Posterior cingulate gyrus (tissue), 11 donors: ENCODE results near the gene WDR45B.
A peak's percentile ranks its signal among the peaks of the same experiment; 100 is the strongest.

ENCODE experiments used
- DNase-seq, 10 donors: peaks; one replicate each; pipeline versions ENCODE4 v3.0.0 to v3.0.0-alpha.2; 2020 to 2021; ENCODE audit warnings: mixed read lengths in 3 of 10
- intact Hi-C: fragments of 100-400 bp; cut with DNase I; formaldehyde crosslinking; loops from one replicate; pipeline ENCODE4 v1.15.1; 2023

WDR45B gene

DNA sequence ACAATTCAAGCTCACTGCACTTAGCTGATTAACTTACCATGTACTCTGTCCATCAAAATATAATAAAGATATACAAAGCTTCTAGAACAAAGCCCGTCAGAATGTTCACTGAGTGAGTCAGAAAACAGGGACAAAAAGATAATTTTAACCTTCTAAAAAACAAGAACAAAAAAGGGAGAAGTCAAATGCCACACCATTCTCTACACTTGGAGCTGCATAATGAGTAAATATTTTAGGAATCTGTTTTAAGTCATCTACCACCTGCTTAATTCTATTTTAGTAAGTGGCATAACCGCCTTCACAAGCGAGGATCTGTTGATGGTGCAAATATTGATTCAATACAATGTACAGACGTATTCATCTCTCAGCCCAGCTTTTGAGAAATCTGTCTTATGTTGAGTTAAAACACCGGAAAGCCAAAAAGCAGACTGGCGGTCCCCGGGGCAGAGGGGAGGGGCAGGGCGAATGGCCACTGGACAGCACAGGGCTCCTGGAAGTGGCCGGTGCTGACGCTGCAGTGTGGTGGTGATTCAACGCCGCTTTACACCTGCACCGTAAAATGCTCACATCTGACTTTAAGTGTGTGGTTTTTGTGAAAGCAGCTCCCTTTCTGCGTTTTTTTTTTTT, 30.1 kb upstream of the WDR45B start:
- intact Hi-C loops, result no loop called here
- DNase-seq, result peak in 3 of 10 donors; percentile 79 to 87 (median 83)

DNA sequence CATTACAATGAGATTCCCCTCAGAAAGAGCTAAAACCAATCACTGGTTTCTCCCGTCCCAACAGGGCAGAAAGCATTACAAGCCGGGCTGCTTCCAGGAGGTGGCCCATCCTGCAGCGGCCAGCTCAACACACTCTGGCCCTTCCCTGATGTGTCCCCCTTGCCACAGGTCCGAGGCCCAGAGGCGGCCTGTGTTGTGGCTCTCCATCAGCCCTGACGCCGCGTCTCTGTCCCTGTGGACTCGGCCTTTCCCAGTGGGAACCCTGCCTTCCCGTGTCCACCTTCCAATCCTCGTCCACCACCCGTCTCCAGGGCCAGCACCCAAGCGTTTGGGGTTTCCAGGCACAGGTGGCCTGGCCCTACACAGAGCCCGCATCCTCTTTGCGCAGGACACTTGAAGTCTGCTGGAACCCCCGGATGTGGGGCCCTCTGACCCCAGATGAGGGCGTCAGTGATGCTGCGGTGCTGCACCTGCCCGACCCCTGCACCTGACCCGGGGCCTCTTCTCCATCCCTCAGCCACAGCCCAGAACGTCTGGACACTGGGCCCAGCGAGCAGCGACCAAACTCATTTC, 29.2 kb upstream of the WDR45B start:
- DNase-seq, result peak in 3 of 10 donors; percentile 46 to 81 (median 70)
- intact Hi-C loops, result no loop called here

DNA sequence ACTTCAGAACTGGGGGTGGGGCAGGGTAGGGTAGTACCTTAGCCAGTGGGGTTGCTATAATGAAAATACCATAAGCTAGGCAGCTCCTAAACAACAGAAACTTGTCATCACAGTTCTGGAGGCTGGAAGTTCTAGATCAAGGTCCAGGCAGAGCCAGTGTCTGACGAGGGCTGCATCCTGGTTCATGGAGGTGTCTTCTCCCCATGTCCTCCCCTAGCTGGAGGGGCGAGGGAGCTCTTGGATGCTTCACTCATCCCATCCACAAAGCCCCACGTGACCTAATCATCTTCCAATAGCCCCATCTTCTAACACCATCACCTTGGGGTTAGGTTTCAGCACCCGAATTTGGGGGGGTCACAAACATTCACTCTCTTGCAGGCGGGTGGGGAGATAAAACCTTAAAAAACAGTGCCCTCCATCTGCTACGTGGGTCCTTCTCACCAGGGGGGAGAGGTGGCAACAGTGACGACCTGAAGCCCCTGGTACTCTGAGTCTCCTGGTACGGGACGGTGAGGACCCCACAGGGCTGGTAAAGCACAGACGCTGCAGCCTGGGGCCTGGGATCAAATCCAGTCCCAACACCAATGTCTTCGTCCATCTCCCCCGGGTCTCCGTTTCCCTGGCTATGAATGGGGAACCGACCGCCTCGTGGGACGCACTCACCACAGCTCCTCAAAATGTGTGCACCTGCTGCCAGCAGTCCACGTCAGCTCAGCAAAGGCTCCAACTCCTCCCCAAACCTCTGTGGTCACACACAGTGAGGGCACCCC, 27.4 kb upstream of the WDR45B start:
- DNase-seq, result peak in 3 of 10 donors; percentile 52 to 86 (median 66)
- intact Hi-C loops, result no loop called here

DNA sequence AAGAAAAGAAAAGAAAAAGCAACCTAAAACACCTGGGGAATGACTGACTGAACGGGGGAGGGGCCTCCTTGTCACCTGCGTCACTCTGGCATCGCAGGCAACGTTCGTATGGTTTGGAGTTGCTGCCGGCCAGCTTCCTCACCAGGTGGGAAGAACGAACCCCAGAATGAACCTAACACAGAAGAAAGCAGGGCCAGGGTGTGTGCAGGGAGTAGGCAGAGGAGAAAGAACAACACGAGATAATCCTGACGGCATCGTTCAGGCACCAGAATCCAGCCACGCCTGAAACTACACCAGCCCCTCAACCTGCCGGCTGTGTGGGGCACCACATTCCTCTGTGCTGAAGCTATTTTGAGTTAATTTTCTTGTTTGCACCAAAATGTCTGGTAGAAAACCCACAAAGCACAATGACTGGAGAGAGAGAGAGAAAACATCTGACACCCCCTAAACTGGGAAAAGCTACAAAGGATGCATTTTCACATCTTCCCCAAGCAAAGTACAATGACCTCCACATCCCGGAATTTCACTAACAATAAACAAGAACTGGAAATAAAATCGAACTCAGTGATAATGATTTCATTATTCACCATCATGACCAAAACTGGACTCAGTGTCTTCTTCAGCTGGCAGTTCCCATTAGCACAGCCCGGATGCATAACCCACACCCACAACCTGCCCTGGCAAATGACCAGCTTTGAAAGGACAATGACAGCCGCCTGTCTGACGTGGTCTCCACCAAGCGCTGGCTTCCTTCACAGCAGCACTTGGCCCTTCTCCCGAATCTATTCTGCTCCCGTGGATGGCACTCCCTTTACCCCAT, 26.6 kb upstream of the WDR45B start:
- peak in 4 of 10 donors; percentile 61 to 87 (median 74) for DNase-seq
- intact Hi-C loops, result no loop called here

DNA sequence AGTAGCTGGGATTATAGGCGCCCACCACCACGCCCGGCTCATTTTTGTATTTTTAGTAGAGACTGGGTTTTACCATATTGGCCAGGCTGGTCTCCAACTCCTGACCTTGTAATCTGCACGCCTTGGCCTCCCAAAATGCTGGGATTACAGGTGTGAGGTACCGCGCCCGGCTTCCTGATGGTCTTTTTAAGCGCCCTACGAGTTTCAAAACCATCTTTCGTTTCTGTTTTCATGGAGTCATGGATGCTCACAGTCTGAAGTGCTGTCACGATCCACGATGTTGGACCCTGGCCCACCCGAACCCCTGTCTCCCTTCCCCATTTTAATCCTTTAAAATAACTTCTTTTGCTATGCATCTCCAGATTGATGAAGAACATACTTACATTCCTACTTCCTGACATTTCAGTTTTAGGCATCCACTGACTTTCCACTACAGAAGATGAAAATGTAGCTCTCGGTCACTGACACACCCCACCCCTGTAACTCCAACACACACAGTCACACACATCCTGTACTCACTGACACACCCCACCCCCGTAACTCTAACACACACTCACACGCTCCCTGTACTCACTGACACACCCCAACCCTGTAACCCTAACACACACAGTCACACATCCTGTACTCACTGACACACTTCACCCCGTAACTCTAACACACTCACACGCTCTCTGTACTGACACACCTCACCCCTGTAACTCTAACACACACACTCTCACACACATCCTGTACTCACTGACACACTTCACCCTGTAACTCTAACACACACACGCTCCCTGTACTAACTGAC, 22.6 kb upstream of the WDR45B start:
- intact Hi-C loops, result no loop called here
- DNase-seq, result peak in 3 of 10 donors; percentile 17 to 61 (median 24)

DNA sequence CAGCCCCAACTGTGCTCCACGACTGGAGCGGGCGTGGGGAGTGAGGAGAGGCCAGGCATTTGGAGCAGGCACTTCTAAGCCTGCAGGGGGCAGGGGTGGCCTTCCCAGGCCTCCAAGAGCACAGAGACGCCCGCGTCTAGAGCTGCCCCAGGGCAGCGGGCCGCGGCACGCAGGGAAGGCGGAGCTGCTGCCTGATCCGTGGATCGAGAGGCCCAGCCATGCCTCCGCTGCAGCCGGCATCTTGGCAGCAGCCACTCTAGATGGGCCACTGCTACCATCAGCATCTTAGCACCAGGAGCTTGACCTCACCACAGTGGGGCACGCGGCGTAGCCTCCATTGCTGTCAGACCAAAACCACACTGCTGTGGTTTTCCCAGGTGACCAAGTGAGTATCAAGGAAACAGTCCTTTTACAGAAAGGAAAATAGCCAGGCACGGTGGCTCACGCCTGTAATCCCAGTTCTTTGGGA, 20.4 kb upstream of the WDR45B start:
- peak; percentile 54 to 97 (median 70) for DNase-seq
- intact Hi-C loops, result loop anchor here (1.0 to 5.0 kb wide), 3 partner anchors 34 to 99 kb away; partner anchors contain the start of gene FN3K

DNA sequence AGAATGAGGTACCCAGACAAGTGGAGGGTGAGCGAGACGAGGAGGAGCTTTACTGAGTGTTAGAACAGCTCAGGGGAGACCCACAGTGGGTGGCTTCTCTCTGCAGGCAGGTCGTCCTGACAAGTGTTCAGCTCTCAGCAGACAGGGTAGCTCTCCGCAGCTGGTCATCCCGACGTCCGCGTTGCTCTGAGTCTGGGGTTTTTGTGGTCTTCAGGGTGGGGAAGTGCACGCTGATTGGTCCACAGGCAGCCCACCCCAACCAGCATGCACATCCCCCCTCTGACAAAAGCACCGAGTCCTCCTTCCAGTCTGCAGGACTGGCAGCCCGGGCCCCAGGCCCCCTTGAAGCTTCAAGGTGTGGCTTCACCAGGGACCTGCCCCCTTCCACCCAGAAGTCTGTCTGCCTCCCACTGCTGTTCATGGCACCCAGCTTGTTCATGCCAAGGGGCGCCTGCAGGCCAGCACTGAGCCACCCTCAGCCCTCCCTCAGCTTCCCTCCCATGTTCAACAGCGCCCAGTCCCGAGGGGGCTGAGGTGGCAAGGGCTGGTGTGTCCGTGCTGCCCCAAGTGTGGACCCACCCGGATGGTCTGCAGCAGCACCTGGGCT, 19.9 kb upstream of the WDR45B start:
- peak in 3 of 10 donors; percentile 27 to 77 (median 66) for DNase-seq

DNA sequence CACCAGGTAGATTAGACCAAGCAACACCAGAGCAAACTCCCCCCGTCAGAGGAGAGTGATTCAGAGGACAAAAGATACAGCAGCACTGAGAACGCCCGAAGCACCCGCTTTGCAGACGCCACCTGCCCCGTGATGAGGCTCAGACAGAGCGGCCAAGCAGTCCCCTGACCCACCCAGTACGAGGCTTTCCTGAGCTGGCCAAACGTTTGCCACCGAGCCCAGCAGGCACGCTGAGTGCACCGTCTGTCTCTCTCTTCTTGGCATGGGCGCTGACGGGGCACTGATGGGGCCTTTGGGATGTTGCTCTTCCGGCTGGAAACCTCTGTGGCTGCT, 19.4 kb upstream of the WDR45B start:
- intact Hi-C loops, result loop anchor here (5.0 kb wide), 2 partner anchors 35 to 70 kb away; partner anchors contain the start of gene FN3K
- DNase-seq, result peak in 4 of 10 donors; percentile 27 to 67 (median 38)

More for the DNA sequence above, 19.9 kb upstream of the WDR45B start:
- intact Hi-C loops, result loop anchor here (1.0 to 5.0 kb wide), 3 partner anchors 34 to 99 kb away; partner anchors contain the start of gene FN3K

DNA sequence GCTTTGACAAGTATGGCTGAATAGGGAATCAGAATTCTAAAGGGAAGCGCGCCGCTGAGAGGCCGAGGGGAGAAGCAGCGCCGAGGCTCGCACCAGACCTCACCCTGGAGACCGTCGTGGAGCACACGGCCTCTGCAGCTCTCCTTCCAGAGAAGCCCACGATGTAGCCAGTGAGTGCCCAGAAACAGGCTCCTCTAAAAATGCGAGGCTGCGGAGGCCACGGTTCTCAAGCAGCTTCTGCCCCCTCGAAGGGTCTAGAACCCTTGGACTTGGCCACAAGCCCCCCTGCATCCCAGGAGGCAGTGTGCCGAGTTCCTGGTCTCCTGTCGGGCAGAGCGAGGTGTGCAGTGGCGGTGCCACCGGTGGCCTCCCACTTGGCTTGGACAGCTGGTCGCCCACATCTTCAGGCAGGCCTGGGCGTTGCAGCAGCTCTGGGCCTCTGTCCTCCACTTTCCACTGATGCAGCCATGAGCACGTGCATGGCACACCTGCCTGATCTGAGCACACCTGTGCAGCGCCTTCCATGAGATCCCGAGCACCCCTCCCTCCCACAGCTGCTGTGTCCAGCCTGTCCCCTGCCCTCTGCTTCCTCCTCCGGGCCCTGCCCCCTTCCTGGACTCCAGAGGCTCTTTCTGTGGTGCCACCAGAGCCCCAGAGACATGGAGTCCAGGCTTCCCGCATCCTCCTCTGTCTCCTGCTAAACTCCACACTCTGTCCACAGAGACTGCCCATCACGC, 18.9 kb upstream of the WDR45B start:
- DNase-seq, result peak in 4 of 10 donors; percentile 27 to 82 (median 74)
- intact Hi-C loops, result loop anchor here (5.0 kb wide), 2 partner anchors 35 to 70 kb away; partner anchors contain the start of gene FN3K

DNA sequence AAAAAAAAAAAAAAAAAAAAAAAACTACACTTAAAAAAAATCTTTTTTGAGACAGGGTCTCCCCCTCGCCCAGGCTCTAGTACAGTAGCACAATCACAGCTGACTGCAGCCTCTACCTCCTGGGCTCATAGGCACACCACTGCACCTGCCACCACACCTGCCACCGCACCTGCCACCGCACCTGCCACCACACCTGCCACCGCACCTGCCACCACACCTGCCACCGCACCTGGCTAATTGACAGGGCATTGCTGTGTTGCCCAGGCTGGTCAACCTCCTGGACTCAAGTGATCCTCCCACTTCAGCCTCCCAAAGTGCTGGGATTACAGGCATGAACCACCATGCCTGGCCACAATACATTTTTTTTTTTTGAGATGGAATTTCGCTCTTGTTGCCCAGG, 17.6 kb upstream of the WDR45B start:
- DNase-seq, result peak in 3 of 10 donors; percentile 63 to 76 (median 64)
- intact Hi-C loops, result loop anchor here (5.0 kb wide), 2 partner anchors 36 to 71 kb away; partner anchors contain the start of gene FN3K

DNA sequence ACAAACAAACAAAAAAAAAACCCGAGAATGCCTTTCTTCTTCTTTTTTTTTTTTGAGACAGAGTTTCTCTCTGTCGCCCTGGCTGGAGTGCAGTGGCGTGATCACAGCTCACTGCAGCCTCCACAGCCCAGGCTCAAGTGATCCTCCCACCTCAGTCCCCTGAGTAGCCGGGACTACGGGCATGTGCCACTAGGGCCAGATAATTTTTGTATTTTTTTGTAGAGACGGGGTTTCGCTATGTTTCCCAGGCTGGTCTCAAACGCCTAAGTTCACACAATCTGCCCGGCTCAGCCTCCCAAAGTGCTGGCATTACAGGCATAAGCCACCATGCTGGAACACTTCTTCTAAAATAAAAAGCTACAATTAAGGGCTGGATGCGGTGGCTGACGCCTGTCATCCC, 17.0 kb upstream of the WDR45B start:
- DNase-seq, result peak in 3 of 10 donors; percentile 13 to 66 (median 54)
- intact Hi-C loops, result loop anchor here (5.0 kb wide), 2 partner anchors 37 to 72 kb away; partner anchors contain the start of gene FN3K

DNA sequence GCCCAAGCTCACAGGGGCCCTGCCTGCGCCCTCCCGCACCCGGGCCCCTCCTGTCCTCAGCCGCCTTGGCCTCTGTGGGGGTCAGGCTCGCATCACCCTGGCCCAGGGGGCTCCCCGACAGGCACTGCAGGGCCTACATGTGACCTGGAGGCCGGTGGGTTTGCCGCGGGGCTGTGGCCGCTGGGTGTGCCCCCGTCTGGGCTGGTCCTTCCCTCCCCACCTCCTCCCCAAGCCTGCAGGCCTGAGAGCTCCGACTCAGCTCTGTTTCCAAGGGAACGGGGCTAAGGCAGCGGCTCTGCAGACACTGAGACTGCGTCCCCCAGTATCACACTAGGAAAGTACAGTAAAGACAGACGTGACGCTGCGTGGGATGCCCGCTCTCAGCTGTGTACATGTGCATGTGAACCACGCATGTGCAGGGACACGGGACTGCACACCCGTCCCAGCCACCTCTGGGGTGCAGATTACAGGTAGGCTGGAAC, 16.5 kb upstream of the WDR45B start:
- peak in 8 of 10 donors; percentile 46 to 96 (median 76) for DNase-seq
- intact Hi-C loops, result loop anchor here (5.0 kb wide), 2 partner anchors 38 to 73 kb away; partner anchors contain the start of gene FN3K

DNA sequence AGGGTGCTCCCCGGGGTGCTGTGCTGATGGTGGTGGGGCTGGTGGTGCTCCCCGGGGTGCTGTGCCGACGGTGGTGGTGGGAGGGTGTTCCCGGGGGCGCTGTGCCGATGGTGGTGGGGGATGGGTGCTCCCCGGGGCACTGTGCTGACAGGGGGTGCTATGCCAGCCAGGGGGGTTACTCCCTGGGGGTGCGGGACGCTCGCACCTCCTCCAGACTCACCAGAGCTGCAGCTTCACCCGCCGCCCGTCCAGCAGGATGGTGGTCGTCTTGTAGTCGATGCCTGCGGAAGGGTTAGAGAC, 16.0 kb upstream of the WDR45B start:
- intact Hi-C loops, result no loop called here
- peak in 4 of 10 donors; percentile 24 to 69 (median 64) for DNase-seq

DNA sequence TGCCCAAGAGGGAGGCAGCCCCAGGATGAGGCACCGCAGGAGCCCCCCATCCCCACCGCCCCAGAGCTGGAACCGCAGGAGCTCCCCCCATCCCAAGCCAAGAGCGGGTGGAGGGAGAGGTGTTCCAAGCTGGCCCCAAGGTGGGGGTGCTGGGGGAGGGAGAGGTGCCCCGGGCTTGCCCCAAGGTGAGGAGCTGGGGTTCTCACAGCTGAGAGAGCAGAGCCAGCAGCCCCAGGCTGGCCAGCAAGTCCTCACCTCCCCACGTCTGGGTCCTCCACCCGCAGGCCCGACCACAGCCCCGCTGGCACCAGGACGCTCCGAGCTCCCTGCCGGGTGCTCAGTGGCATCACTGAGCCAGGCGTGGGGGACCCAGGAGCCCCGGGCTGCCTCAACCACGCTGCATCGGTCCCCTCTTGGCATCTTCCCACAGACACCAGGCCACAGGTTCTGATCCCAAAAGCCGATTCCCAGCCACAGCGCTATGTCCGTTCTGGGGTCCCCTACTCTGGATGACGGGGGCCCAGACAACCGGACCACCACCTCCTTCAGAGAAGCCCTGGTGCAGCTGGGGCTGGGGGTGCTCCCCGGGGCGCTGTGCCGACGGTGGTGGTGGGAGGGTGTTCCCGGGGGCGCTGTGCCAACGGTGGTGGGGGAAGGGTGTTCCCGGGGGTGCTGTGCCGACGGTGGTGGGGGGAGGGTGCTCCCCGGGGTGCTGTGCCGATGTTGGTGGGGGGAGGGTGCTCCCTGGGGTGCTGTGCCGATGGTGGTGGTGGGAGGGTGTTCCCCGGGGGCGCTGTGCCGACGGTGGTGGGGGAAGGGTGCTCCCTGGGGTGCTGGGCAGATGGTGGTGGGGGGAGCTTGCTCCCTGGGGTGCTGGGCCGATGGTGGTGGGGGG, 15.4 kb upstream of the WDR45B start:
- peak in 3 of 10 donors; percentile 22 to 82 (median 63) for DNase-seq
- intact Hi-C loops, result no loop called here

DNA sequence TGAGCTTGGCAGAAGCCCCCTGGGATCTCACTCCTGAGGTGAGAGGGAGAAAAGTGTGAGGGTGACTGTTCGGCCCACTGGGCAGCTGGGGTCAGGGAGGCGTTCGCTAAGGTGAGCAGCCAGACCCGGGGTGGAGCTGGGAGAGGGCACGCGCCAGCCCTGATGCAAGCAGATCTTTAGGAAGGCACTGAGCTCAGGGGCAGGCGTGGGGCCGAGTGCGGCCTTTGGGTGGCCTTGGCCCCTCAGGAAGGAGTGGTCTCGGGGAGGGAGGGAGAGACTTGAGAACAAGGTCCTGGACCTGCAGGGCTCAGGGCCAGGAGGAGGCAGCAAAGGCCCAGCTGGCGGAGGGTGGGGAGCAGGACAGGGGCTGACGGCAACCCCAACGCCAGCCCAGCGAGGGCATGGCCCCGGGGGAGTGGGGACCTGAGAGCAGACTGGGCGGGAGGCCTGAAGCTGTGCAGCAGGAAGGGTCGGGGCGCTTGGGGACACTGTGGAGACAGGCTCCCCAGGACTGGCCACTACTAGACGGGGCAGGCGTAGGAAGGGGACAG, 14.5 kb upstream of the WDR45B start:
- peak in 2 of 10 donors; percentile 65 to 71 for DNase-seq
- intact Hi-C loops, result no loop called here
